Memory B cell (primary cell): ENCODE measurements around the gene SPIRE1.
"Not testable (repeated sequence)": the region's sequence is repeated elsewhere in the genome, so short reads cannot be mapped to it uniquely, and the experiment has no call there.

Experiments
- ATAC-seq: fragments of 150-1000 bp; cut with Tn5 transposase; 2 replicates; pipeline ENCODE4 v1.10.0; 2021; ENCODE audit warnings: low read depth, mild to moderate bottlenecking, moderate library complexity
- DNase-seq, 2 donors: peaks; one replicate each; pipeline ENCODE4 v3.0.0; 2022; ENCODE audit warnings: low spot score in 2 of 2
- H3K27ac Mint-ChIP-seq: one replicate; pipeline ENCODE4 v1.8.0; 2022; ENCODE audit warnings: mild to moderate bottlenecking, moderate library complexity, mixed read lengths
- H3K27me3 Mint-ChIP-seq: one replicate; pipeline ENCODE4 v1.8.0; 2022; ENCODE audit warnings: mixed read lengths
- H3K36me3 Mint-ChIP-seq: one replicate; pipeline ENCODE4 v1.8.0; 2022; ENCODE audit warnings: mild to moderate bottlenecking, mixed read lengths
- H3K4me1 Mint-ChIP-seq: one replicate; pipeline ENCODE4 v1.8.0; 2022; ENCODE audit warnings: mixed read lengths
- H3K4me3 Mint-ChIP-seq: one replicate; pipeline ENCODE4 v1.8.0; 2022; ENCODE audit warnings: mild to moderate bottlenecking, moderate library complexity, mixed read lengths
- H3K9me3 Mint-ChIP-seq: one replicate; pipeline ENCODE4 v1.8.0; 2022; ENCODE audit warnings: mixed read lengths

SPIRE1 gene

DNA sequence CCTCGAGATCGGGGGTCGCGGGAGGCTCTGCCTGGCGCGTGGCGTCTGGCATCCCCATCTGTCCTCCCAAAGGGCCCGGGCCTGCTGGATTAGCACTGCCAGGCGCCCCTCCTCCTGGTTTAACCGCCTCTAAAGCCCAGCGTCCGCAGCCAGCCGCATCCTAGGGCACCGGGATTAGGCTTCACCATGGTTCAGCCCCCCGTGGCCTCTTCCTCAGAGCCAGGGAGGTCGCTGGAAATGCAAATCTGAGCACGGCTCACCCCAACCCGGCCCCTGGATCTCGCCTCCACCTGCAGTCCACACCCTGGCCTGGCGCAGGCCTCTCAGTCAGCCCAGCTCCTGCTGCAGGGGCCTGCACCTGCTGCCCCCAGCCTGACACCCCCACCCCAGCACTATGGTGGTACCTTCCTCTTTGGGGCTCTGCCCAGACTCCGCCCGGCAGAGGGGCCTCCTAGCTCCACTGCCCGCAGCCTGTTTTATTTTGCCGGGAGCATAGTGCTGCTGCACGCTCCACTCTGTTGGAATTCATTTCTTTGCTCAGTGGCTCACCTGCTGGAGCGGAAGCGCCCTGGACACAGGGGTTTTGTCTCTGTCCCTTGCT lies 237.0 kb downstream of the SPIRE1 start:
- no peak for DNase-seq
- Mint-ChIP-seq H3K4me3 (peak overlapping the region; percentile 73), H3K27ac (no peak overlapping the region), H3K36me3 (no peaks in the 10 kb centered on the region), H3K4me1 (peaks cover 7% of the 10 kb centered on the region), H3K9me3 (no peaks in the 10 kb centered on the region), H3K27me3 (peaks cover 4% of the 10 kb centered on the region)
- ATAC-seq = no peak

GRCh38 chr18:12417687-12418086 lies 240.2 kb downstream of the SPIRE1 start:
- ATAC-seq (no peak), DNase-seq (no peak)
- Mint-ChIP-seq H3K9me3 (no peaks in the 10 kb centered on the region), H3K27me3 (peaks cover 4% of the 10 kb centered on the region), H3K4me1 (peaks cover 7% of the 10 kb centered on the region), H3K27ac (no peak overlapping the region), H3K4me3 (no peak overlapping the region), H3K36me3 (no peaks in the 10 kb centered on the region)

GRCh38 chr18:12416098-12416729 lies 241.7 kb downstream of the SPIRE1 start:
- H3K4me1 Mint-ChIP-seq = peaks cover 6% of the 10 kb centered on the region
- no peak overlapping the region for H3K27ac Mint-ChIP-seq
- no peaks in the 10 kb centered on the region for H3K36me3 Mint-ChIP-seq
- peaks cover 2% of the 10 kb centered on the region for H3K27me3 Mint-ChIP-seq
- DNase-seq = no peak
- no peak overlapping the region for H3K4me3 Mint-ChIP-seq
- no peak for ATAC-seq
- H3K9me3 Mint-ChIP-seq = no peaks in the 10 kb centered on the region

DNA sequence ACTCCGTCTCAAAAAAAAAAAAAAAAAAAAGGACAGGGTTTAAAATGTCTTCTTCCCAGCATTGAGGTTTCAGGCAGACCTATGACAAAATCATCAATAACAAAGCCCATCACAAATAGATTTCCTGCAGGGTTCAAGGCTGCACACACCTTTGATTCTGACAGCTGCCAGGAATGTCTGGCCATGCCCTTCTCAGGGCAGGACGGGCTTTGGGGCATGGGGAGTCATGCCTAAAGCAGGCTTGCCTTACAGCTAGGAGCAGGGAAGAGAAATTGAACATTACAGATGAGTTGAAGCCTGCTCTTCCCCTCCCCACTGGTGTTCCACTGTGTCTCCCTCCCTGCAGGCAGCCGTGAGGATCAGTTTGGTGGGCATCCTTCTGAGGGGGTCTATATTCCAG lies 246.5 kb downstream of the SPIRE1 start:
- ATAC-seq = no peak
- H3K36me3 Mint-ChIP-seq = no peaks in the 10 kb centered on the region
- H3K4me3 Mint-ChIP-seq = no peak overlapping the region
- no peak for DNase-seq
- no peaks in the 10 kb centered on the region for H3K9me3 Mint-ChIP-seq
- H3K27me3 Mint-ChIP-seq = no peaks in the 10 kb centered on the region
- H3K27ac Mint-ChIP-seq = no peak overlapping the region
- peaks cover 7% of the 10 kb centered on the region for H3K4me1 Mint-ChIP-seq

DNA sequence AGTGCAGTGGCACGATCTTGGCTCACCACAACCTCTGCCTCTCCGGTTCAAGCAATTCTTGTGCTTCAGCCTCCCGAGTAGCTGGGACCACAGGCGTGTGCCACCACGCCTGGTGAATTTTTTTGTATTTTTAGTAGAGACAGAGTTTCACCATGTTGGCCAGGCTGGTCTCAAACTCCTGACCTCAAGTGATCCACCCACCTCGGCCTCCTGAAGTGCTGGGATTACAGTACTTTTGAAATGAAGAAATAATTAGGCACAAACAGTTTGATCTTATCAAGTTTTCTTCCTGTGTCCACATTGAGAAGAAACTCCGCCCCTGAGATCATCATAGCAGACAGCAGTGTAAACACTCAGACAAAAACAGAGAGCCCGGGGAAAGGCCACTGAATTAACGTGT lies 247.2 kb downstream of the SPIRE1 start:
- DNase-seq = not testable (repeated sequence)

GRCh38 chr18:12410081-12410481 lies 247.8 kb downstream of the SPIRE1 start:
- DNase-seq = no peak
- no peak for ATAC-seq
- Mint-ChIP-seq H3K4me1 (peaks cover 11% of the 10 kb centered on the region), H3K4me3 (no peak overlapping the region), H3K9me3 (no peaks in the 10 kb centered on the region), H3K27me3 (peaks cover 2% of the 10 kb centered on the region), H3K27ac (no peak overlapping the region), H3K36me3 (no peaks in the 10 kb centered on the region)

More for the DNA sequence above, 247.2 kb downstream of the SPIRE1 start:
- H3K36me3 Mint-ChIP-seq, ATAC-seq, H3K27ac Mint-ChIP-seq, H3K4me1 Mint-ChIP-seq, H3K9me3 Mint-ChIP-seq, H3K4me3 Mint-ChIP-seq, H3K27me3 Mint-ChIP-seq: not testable (repeated sequence)

DNA sequence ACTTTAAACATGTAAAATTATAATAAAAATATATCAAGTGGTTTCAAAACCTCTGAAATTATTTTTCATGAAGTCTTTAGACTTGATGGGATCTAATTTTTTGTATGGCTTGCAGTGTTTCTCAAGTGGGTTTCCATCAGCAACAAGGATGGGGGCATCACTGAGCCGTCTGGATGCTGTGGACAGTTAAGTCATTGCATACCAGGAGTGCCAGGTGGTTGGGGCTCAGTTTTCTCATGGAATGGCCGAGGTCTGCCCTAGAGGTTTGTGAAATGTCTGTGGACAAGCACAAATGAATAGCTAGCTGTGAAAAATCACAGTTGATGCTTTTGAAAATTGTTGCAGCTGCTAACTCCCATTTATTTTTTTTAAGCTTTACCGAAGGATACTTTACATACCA lies 248.4 kb downstream of the SPIRE1 start:
- Mint-ChIP-seq H3K4me3 (no peak overlapping the region), H3K27me3 (peaks cover 2% of the 10 kb centered on the region), H3K9me3 (no peaks in the 10 kb centered on the region), H3K4me1 (peaks cover 11% of the 10 kb centered on the region), H3K36me3 (no peaks in the 10 kb centered on the region), H3K27ac (no peak overlapping the region)
- ATAC-seq = no peak
- DNase-seq = no peak

GRCh38 chr18:12408247-12408869 lies 249.5 kb downstream of the SPIRE1 start:
- Mint-ChIP-seq H3K4me1 (peaks cover 11% of the 10 kb centered on the region), H3K4me3 (peak overlapping the region; percentile 73), H3K36me3 (no peaks in the 10 kb centered on the region), H3K27me3 (peaks cover 8% of the 10 kb centered on the region), H3K9me3 (no peaks in the 10 kb centered on the region), H3K27ac (no peak overlapping the region)
- ATAC-seq (peak; percentile 4), DNase-seq (peak; percentile 13 to 34)

GRCh38 chr18:12406371-12407111 lies 251.4 kb downstream of the SPIRE1 start:
- Mint-ChIP-seq H3K36me3 (no peaks in the 10 kb centered on the region), H3K27ac (no peak overlapping the region), H3K4me1 (peaks cover 11% of the 10 kb centered on the region), H3K9me3 (no peaks in the 10 kb centered on the region), H3K4me3 (peak overlapping the region; percentile 90), H3K27me3 (peaks cover 20% of the 10 kb centered on the region)
- DNase-seq (no peak), ATAC-seq (no peak)

- DNase-seq = no peak
- peaks cover 24% of the 10 kb centered on the region for H3K27me3 Mint-ChIP-seq
- H3K9me3 Mint-ChIP-seq = no peaks in the 10 kb centered on the region
- ATAC-seq = no peak
- H3K4me3 Mint-ChIP-seq = no peak overlapping the region
- no peaks in the 10 kb centered on the region for H3K36me3 Mint-ChIP-seq
- peaks cover 11% of the 10 kb centered on the region for H3K4me1 Mint-ChIP-seq
- no peak overlapping the region for H3K27ac Mint-ChIP-seq
These were observed 252.8 kb downstream of the SPIRE1 start for GRCh38 chr18:12405066-12405465.

- Mint-ChIP-seq H3K9me3 (no peaks in the 10 kb centered on the region), H3K27me3 (peaks cover 25% of the 10 kb centered on the region)
- no peak for ATAC-seq
These were observed 254.1 kb downstream of the SPIRE1 start for GRCh38 chr18:12403601-12404506.

DNA sequence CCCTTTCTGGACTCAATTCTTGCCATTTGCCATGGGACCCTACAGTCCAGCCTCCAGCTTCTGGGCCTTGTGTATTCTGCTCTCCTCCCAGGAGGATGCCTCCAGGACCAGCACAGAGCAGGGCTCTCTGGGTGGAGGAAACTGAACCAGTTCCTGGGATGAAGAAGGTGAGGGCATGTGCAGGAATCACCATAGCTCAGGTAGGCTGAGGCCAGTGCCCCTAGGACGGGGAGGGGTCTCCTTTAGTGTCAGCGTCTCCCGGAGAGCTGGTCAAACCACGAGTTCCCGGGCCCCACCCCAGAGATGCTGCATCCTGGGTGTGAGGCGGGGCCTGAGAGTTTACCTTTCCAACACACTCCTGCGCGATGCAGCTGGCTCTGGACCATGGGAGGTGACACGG lies 256.0 kb downstream of the SPIRE1 start:
- no peak for DNase-seq
- Mint-ChIP-seq H3K4me3 (no peak overlapping the region), H3K27me3 (peaks cover 32% of the 10 kb centered on the region), H3K4me1 (peaks cover 4% of the 10 kb centered on the region), H3K27ac (no peak overlapping the region), H3K36me3 (no peaks in the 10 kb centered on the region), H3K9me3 (no peaks in the 10 kb centered on the region)
- no peak for ATAC-seq

More at GRCh38 chr18:12403601-12404506, 254.1 kb downstream of the SPIRE1 start:
- Mint-ChIP-seq H3K36me3 (no peaks in the 10 kb centered on the region), H3K27ac (no peak overlapping the region), H3K4me1 (peaks cover 11% of the 10 kb centered on the region), H3K4me3 (no peak overlapping the region)
- DNase-seq = no peak

DNA sequence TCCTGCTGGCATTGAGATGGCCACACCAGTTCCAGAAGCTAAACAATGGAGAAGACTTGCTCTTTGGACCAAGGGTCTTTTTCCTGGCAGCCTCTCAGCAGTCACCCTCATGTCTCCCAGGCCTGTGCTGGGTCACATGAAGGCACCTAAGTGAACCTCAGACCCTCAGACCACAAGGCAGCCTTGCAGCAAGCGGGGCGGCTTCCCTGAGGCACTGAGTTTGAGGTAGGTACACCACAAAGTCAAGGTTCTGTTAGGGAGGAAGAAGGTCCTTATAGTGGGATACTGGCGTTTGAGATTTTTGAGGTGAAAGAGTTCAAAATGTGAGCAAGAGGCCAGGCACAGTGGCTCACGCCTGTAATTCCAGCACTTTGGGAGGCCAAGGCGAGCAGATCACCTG lies 258.7 kb downstream of the SPIRE1 start:
- peaks cover 37% of the 10 kb centered on the region for H3K27me3 Mint-ChIP-seq
- DNase-seq (no peak), ATAC-seq (no peak)
- no peaks in the 10 kb centered on the region for H3K36me3 Mint-ChIP-seq
- H3K4me1 Mint-ChIP-seq = peaks cover 2% of the 10 kb centered on the region
- no peaks in the 10 kb centered on the region for H3K9me3 Mint-ChIP-seq
- H3K4me3 Mint-ChIP-seq = no peak overlapping the region
- H3K27ac Mint-ChIP-seq = no peak overlapping the region
